ENCODE data around the gene SLC29A4.
"Not testable (repeated sequence)": the region's sequence is repeated elsewhere in the genome, so short reads cannot be mapped to it uniquely, and the experiment has no call there.

DNA sequence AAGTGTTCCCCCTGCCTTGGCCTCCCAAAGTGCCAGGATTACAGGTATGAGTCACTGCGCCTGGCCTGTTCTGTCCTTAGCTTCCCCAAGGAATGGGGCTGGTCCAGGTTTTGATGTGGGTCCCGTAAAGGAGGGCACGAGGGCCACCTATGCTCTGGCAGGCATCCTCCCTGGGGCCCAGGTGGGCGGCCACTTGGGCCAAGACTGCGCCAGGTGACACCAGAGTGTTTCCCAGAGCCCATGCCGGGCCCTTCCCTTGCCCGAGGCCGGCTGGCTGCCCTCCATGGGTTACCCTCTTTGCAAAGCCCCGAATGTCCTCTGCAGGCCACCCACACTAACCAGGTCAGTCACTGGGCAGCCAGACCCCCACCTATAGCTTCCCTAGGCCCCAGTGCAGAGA, 22.3 kb downstream of the SLC29A4 start:
- not testable (repeated sequence) for TF ChIP-seq EZH2 (IDR thresholded peaks at IDR 0.05; ENCODE audit: borderline replicate concordance, low read depth, low read length, poor library complexity, severe bottlenecking)
- TF ChIP-seq, protein P1, sequence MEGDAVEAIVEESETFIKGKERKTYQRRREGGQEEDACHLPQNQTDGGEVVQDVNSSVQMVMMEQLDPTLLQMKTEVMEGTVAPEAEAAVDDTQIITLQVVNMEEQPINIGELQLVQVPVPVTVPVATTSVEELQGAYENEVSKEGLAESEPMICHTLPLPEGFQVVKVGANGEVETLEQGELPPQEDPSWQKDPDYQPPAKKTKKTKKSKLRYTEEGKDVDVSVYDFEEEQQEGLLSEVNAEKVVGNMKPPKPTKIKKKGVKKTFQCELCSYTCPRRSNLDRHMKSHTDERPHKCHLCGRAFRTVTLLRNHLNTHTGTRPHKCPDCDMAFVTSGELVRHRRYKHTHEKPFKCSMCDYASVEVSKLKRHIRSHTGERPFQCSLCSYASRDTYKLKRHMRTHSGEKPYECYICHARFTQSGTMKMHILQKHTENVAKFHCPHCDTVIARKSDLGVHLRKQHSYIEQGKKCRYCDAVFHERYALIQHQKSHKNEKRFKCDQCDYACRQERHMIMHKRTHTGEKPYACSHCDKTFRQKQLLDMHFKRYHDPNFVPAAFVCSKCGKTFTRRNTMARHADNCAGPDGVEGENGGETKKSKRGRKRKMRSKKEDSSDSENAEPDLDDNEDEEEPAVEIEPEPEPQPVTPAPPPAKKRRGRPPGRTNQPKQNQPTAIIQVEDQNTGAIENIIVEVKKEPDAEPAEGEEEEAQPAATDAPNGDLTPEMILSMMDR (conservative IDR thresholded peaks at IDR 0.05; ENCODE audit: low read depth, low read length) = not testable (repeated sequence)

Data from A673 (cell line).